Keratinocyte (primary cell): ENCODE data around the gene TMEFF2.

Experiments used
- EZH2 ChIP-seq: IDR thresholded peaks from one replicate; pipeline ENCODE4 v1.6.1; 2012; ENCODE audit warnings: inconsistent platforms, mild to moderate bottlenecking, low read length, moderate library complexity
- TF ChIP-seq, protein P1 (sequence below), 3 experiments: IDR thresholded peaks in 1 of 3; conservative IDR thresholded peaks in 1 of 3; optimal IDR thresholded peaks in 1 of 3; 2 replicates in 2 of 3; 3 replicates in 1 of 3; pipeline versions ENCODE3 to v1.5.1; 2011; ENCODE audit warnings: low read length in 3 of 3, mild to moderate bottlenecking in 3 of 3, moderate library complexity in 2 of 3, control low read depth in 1 of 3, inconsistent platforms in 1 of 3; ENCODE audit not compliant: insufficient read depth in 2 of 3; ENCODE audit errors: extremely low read depth in 1 of 3

- TF ChIP-seq, protein P1, sequence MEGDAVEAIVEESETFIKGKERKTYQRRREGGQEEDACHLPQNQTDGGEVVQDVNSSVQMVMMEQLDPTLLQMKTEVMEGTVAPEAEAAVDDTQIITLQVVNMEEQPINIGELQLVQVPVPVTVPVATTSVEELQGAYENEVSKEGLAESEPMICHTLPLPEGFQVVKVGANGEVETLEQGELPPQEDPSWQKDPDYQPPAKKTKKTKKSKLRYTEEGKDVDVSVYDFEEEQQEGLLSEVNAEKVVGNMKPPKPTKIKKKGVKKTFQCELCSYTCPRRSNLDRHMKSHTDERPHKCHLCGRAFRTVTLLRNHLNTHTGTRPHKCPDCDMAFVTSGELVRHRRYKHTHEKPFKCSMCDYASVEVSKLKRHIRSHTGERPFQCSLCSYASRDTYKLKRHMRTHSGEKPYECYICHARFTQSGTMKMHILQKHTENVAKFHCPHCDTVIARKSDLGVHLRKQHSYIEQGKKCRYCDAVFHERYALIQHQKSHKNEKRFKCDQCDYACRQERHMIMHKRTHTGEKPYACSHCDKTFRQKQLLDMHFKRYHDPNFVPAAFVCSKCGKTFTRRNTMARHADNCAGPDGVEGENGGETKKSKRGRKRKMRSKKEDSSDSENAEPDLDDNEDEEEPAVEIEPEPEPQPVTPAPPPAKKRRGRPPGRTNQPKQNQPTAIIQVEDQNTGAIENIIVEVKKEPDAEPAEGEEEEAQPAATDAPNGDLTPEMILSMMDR (optimal IDR thresholded peaks at IDR 0.05 in 1 of 3, IDR thresholded peaks at IDR 0.05 in 1 of 3, conservative IDR thresholded peaks at IDR 0.05 in 1 of 3; ENCODE audit: extremely low read depth in 1 of 3, insufficient read depth in 2 of 3, low read length in 3 of 3) = no peak
- TF ChIP-seq EZH2 = no peak
Measured at GRCh38 chr2:191915750-191916149, 279.0 kb downstream of the TMEFF2 start.
